ENCODE results near the gene GATB. TPM values are rescaled to one million over a fixed set of nuclear protein-coding genes. Genes with fewer than 3 reads are reported as not detected.

GATB gene
- total RNA-seq, 1 donor from 2014 or later: 17.7 TPM

DNA sequence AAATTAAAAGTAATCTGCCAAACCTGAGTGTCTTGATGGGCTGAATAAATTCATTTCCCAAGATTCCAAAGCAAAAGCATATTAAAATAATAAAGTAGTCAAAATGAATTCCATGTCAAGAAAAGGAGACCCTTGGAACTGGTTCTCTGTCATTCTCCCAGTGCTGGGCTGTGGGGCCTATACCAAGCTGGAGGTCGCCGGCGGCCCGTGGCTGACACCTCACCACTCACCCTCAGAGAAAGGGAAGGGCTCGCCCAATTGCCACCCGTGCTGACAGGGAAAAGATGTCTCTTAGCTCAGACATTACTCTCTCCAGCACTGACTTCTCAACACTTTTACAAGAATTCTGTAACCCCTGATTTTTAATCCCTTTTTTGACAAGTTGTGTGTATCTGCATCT, 51.7 kb downstream of the GATB start:
- TF ChIP-seq, protein P1, sequence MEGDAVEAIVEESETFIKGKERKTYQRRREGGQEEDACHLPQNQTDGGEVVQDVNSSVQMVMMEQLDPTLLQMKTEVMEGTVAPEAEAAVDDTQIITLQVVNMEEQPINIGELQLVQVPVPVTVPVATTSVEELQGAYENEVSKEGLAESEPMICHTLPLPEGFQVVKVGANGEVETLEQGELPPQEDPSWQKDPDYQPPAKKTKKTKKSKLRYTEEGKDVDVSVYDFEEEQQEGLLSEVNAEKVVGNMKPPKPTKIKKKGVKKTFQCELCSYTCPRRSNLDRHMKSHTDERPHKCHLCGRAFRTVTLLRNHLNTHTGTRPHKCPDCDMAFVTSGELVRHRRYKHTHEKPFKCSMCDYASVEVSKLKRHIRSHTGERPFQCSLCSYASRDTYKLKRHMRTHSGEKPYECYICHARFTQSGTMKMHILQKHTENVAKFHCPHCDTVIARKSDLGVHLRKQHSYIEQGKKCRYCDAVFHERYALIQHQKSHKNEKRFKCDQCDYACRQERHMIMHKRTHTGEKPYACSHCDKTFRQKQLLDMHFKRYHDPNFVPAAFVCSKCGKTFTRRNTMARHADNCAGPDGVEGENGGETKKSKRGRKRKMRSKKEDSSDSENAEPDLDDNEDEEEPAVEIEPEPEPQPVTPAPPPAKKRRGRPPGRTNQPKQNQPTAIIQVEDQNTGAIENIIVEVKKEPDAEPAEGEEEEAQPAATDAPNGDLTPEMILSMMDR (IDR thresholded peaks at IDR 0.05): no peak
- H3K4me1 ChIP-seq: no peaks in the 10 kb centered on the region
- no peaks in the 10 kb centered on the region for H3K27me3 ChIP-seq
- no peaks in the 10 kb centered on the region for H3K9me3 ChIP-seq
- intact Hi-C loops (cut with DNase I): no loop called here
- H3K4me3 ChIP-seq: no peak overlapping the region
- no peak overlapping the region for H3K27ac ChIP-seq
- DNase-seq: no peak
- no peak for ATAC-seq
- H3K36me3 ChIP-seq: peaks cover 9% of the 10 kb centered on the region

DNA sequence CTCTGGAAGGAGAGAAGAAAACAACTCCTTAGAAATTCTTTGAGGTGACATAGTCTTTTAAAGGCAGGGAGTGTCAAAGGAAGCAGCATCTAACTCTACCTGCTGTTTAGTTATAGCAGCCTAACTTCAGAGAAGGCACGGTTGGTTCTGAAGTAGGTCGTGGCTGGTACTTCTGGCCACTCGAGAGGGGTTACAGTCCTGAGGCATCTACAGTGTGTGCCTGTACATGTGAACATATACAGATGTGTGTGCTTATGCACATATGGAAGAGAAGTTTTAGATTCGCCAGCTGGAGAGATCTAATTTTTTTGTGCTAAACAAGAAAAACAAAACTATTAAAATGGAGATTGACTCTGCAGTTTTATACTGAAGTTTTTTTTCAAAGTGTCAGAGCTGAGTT, 52.7 kb downstream of the GATB start:
- Histone ChIP-seq H3K4me3 (no peak overlapping the region), H3K9me3 (no peaks in the 10 kb centered on the region), H3K36me3 (peaks cover 9% of the 10 kb centered on the region), H3K27ac (no peak overlapping the region), H3K27me3 (no peaks in the 10 kb centered on the region), H3K4me1 (no peaks in the 10 kb centered on the region)
- ATAC-seq (no peak), DNase-seq (no peak)
- TF ChIP-seq, protein P1 (IDR thresholded peaks at IDR 0.05): no peak
- intact Hi-C loops (cut with DNase I): no loop called here

DNA sequence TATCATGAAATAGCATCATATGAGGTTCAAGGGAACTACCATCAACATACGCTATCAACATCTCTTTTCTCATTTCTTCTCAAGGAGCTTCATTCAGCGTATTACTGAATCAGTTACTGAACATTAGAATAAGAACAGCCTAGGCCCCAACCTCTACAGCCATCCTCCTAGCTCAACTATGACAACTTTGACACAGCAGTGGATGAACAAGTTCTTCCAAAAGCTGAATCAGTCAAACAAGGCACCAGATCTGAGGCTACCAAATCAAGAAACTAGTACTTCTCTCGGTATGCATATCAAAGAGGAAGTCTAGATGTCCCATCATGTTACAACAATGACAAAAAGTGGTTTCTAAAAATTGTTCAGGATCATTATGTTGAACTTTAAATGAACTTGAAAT, 57.4 kb downstream of the GATB start:
- no peak for ATAC-seq
- intact Hi-C loops (cut with DNase I): no loop called here
- Histone ChIP-seq H3K27ac (no peak overlapping the region), H3K4me3 (no peak overlapping the region), H3K9me3 (no peaks in the 10 kb centered on the region), H3K4me1 (no peaks in the 10 kb centered on the region), H3K27me3 (no peaks in the 10 kb centered on the region), H3K36me3 (peaks cover 14% of the 10 kb centered on the region)
- TF ChIP-seq, protein P1 (IDR thresholded peaks at IDR 0.05): no peak
- DNase-seq: no peak

DNA sequence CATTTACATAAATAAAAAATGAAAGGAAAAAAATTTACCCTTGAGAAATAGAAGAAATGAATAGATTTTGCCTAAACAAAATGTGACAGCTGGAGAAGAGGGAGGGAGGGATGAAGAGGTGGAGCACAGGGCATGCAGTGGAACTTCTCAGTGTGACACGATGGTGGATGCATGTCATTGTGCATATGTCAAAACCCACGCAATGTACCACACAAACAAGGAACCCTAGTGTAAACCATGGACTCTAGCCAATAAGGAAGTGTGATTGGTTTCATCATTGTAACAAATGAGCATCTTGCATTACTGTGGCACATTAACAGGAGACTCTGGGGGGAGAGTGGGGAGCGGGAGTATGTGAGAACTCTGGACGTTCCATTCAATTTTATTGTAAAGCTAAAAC, 58.6 kb downstream of the GATB start:
- peak; percentile 40 for ATAC-seq

DNA sequence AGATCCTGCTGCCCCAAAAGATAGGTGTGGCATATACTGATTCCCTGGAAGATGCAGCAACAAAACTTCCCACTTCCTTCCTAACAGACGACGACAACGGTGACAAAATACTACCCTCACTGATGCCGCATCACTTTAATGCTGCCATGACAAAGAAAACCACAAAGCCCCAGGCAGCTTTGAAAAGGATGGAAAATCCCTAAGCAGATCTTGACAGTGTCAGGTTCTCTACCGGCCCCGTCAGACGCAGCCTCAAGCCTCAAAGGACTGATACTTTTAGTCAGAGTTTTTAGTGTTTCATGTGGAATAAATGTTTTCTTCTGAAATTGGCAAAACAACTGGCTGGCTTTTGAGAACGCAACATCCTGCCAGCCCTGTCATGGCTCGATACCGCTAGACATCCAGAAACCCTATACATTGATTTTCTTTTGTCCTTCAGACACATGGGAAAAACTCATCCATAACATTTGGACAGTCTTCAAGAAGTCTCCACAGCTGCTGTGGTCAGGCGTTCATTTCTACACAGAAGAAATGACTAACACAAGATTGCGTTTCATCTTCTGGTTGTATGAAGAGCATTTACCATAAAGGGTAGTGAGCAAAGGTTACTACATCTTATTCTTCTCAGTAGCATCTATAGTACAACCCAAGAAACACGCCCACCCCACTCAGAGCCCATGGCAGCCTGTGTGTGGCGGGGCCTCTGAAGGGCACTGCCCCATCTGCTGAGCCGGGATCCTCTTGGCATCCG, 60.1 kb downstream of the GATB start:
- ATAC-seq: no peak
- no peaks in the 10 kb centered on the region for H3K27me3 ChIP-seq
- H3K27ac ChIP-seq: no peak overlapping the region
- peaks cover 5% of the 10 kb centered on the region for H3K36me3 ChIP-seq
- H3K4me1 ChIP-seq: no peaks in the 10 kb centered on the region
- TF ChIP-seq, protein P1 (IDR thresholded peaks at IDR 0.05): no peak
- no peaks in the 10 kb centered on the region for H3K9me3 ChIP-seq
- no peak for DNase-seq
- H3K4me3 ChIP-seq: no peak overlapping the region
- intact Hi-C loops (cut with DNase I): no loop called here

More for the DNA sequence above, 58.6 kb downstream of the GATB start:
- H3K4me1 ChIP-seq: no peaks in the 10 kb centered on the region
- H3K27me3 ChIP-seq: no peaks in the 10 kb centered on the region
- no peak for DNase-seq
- intact Hi-C loops (cut with DNase I): no loop called here
- H3K27ac ChIP-seq: no peak overlapping the region
- no peak overlapping the region for H3K4me3 ChIP-seq
- peaks cover 14% of the 10 kb centered on the region for H3K36me3 ChIP-seq
- H3K9me3 ChIP-seq: no peaks in the 10 kb centered on the region
- TF ChIP-seq, protein P1 (IDR thresholded peaks at IDR 0.05): no peak
